Activated T-cell treated with anti-CD3 and anti-CD28 coated beads for 48 hours (primary cell): Measurements from ENCODE around the gene CYP19A1.
A peak's percentile ranks its signal among the peaks of the same experiment; 100 is the strongest.
"Not testable (repeated sequence)": the region's sequence is repeated elsewhere in the genome, so short reads cannot be mapped to it uniquely, and the experiment has no call there.

Source experiments
- DNase-seq: peaks from one replicate; pipeline ENCODE4 v3.0.0-alpha.2; 2020; ENCODE audit warnings: low read depth

Gene CYP19A1

DNA sequence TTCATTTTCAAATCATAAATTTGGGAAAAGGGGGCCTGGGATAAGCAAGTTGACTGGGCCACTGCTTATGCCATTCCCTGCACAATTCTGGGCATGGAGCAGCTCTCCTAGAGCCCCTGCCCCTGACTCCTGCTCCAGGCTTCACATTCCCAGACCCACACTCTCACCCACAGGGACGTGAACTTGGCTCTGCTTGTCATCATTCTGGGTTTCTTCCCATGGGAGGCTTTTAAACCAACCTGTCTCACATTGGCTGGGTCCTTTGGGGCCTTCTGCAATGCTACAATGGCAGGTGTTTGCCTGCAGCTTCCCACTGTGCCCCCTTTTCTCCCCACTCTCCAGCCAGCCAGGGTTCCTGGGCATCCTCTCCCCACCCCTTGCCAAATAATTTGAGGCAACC, 49.1 kb downstream of the CYP19A1 start:
- no peak for DNase-seq

DNA sequence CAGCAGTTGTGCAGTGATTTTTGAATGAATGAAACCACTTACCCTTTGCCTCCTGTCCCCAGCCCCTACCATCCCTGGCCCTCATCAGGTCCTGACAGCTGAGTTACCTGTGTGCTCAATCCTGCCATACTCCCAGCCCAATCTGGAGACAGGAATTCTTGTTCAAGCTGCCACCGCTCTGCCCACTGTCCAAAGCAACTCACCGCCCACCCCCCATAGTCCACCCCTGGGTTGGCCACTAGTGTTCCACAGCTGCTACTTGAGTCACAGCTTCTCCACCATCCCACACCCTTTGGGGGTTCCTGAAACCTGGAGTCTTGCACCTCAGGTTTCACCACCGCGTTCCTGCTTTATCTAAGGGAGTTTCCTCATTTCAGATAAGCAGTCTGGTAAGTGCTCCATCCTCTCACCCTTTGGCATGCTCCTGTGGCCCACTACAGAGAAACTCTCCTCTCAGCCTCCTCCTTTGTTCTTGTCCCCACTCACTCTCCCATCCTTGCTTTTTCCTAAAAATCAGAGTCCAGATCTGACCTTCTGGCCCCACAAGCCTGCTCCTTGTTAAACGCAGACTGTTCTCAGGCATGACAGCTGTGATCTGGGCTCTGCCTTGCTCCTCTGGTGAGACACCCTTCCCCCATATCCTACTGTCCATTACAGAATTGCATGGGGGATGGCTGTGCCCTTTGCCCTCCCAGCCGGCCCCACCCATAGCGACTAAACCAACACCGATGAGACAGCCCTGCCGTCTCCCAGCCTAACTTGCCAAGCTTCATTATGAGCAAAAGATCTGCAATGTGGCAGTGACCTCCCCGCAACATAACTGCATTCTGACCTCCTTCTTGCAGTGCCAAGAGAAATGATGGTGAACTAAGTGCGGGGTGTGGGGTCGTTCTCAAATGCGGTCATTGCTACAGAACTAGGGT, 50.0 kb downstream of the CYP19A1 start:
- no peak for DNase-seq

- DNase-seq: no peak
Observed at GRCh38 chr15:51286816-51287215, 51.6 kb downstream of the CYP19A1 start.

DNA sequence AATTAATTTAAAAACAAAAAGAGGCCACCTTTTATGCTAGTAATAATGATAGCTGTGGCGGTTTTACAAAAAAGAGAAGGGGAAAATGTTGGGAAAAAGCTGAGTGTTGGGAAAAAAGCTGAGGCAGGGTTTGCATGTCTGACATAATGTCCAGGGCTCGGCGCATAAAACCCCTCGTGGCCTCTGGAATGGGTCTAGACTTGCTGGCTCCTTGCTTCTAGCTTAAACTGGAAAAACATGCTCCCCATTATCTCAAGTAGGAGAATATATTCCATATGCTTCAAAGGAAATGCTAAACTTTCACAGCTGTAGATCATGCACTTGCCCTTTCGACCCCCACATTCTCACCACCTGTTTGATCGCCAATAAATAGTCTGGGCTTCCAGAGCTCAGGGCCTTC, 53.0 kb downstream of the CYP19A1 start:
- DNase-seq: no peak

- no peak for DNase-seq
Observed at GRCh38 chr15:51284871-51285270, 53.5 kb downstream of the CYP19A1 start.

- no peak for DNase-seq
Observed at GRCh38 chr15:51283026-51283425, 55.4 kb downstream of the CYP19A1 start.

DNA sequence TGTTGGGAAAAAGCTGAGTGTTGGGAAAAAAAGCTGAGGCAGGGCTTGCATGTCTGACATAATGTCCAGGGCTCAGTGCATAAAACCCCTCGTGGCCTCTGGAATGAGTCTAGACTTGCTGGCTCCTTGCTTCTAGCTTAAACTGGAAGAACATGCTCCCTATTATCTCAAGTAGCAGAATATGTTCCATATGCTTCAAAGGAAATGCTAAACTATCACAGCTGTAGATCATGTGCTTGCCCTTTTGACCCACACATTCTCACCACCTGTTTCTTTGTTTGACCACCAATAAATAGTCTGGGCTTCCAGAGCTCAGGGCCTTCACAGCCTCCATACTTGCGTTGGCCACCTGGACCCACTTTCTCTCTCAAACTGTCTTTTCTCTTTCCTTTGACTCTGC, 56.2 kb downstream of the CYP19A1 start:
- DNase-seq: not testable (repeated sequence)

- peak; percentile 21 for DNase-seq
Observed at GRCh38 chr15:51281368-51281967, 56.9 kb downstream of the CYP19A1 start.

DNA sequence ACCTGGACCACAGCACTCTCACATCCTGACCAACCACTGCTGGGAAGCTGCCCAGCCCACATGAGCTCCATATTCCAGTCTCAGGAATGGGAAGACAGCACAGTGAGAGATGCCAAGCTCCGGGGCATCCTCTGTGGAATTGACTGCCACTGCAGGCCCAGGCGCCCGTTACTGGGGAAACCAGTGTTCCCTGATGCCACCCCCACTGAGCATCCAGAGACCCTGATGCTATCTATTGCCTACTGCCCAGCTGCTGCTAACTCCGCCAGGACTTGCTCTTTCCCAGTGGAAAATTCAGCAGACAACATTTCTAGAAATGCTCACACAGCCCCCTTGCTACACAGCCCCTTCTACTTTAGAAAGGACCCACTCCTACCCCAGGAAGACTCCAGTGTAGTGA, 57.6 kb downstream of the CYP19A1 start:
- no peak for DNase-seq

DNA sequence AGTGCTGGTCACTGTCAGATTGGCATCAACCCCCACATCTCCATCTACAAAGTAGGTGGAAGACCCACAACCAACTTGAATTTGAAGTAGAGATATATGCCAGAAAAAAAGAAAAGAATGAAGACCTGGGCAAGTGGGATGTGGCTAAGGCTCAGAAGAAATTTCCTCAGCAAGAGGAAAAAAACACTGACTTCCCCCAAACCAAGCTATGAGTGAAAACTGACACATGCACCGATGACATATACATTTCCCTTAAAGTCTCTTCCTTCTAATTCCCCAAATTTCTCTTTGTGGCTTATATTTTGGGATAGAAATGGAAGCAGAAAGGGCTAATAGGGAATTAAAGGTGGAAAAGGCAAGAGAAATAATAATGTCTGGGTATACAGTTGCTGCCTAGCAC, 59.0 kb downstream of the CYP19A1 start:
- DNase-seq: no peak

GRCh38 chr15:51277101-51277500, 61.3 kb downstream of the CYP19A1 start:
- no peak for DNase-seq

DNA sequence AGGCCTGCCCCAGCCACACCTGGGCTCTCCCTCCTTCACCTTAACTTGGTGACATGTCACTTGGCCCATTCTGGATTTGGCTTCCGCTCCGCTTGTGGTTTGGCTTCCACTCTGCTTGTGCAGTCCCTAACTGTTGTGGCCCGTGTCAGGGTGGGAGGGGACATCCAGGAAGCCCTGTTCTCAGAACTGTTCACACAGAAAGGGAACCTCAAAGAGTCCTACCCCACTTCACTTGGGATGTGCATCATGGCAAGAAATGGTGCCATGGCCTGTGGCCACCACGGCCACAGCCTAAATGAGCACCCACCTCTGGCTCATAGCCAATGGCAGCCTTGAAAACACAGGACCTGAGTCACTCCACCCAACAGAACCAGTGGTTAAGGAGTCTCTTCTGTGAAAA, 63.4 kb downstream of the CYP19A1 start:
- DNase-seq: no peak

- no peak for DNase-seq
Observed at GRCh38 chr15:51270706-51271105, 67.7 kb downstream of the CYP19A1 start.

DNA sequence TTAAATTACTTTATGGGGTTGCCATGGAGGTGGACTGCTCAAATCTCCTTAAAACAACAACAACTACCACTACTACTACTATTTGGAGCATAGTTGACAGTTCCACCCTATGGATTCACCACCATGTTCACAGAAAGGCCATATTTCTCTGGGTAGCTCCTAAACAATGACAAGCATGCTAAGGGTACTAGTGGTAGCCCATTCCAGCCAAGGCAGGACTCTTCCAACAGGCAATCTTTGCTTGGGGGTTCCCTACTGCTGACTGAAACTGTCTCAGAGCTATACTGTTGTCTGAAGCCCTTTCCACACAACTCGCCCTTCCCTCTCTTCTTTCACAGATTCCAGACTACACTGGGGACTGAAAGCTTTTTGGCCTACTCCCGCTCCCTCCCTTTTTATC, 68.9 kb downstream of the CYP19A1 start:
- DNase-seq: no peak

GRCh38 chr15:51267703-51268083, 70.7 kb downstream of the CYP19A1 start:
- DNase-seq: no peak

DNA sequence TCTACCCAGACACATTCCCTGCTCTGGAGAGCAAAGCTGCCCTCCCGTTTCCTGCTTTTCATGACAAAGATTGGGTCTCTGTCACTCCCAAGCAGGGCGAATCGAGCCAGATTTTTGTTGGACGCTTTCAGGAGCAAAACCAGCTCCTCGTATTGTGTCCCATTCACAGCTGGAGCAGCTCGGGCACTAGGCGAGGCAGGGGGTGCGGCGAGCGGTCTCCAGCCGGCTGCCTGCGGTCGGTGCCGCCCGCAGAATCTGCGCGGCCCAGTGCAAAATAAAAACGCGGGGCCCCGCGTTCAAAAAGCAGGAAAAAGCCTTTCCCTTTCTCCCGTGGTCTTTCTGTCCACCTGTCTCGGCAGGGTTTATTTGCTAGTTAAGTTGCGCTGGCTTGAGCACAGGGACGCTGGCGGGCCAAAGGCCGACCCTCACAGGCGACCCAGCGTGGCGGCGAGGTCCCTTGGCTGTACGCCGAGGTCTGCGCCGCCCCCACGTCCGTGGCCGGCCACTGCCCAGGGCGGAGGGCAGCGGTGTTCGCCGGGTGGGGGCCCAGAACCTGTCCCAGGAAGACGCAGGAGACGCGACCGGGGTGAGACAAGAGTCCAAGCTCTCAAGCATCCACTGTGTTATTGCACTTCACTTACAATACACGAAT, 71.2 kb downstream of the CYP19A1 start:
- DNase-seq: no peak

- DNase-seq: no peak
Observed at GRCh38 chr15:51266656-51267050, 71.7 kb downstream of the CYP19A1 start.

DNA sequence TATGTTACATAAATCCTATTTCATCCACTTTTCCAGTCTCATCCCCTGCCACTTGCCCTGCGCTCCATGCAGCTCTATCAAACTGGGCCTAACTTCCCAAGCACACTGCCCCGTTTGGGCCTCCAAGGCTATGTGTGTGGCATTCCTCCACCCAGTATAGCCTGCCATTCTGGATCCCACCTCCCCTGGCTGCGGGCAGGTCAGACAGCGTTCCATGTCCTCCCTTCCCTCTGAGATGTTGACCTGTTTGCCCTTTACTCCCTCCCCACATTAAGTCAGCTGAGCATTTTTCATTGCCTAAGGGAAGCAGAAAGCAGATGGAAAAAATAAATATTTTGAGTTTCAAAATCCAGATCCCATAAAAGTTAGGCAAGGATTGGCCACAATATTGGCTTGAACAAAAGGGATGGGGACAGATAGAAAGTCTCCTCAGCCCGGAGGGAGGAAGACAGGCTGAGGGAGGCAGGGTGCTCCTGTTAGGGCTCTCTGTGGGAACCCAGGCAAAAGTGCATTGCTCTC, 73.3 kb downstream of the CYP19A1 start:
- no peak for DNase-seq

DNA sequence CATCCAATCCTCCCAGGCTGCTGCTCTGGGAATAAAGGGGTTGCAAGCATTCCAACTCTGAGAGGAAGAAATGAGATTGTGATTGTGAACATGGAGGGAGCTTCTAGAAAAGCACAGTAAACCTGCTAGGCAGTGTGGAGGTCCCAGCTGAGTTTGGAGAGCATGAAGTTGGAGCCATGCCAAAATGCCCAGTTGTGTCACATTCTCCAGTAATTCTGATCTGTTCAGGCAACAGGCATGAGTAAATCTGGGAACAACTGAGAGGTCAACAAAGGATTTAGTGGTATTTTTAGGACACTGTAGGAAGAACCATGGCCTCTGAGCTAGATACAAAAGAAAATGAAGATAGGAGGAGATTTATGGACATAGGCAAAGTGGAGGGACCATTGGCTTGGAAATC, 74.7 kb downstream of the CYP19A1 start:
- DNase-seq: no peak

DNA sequence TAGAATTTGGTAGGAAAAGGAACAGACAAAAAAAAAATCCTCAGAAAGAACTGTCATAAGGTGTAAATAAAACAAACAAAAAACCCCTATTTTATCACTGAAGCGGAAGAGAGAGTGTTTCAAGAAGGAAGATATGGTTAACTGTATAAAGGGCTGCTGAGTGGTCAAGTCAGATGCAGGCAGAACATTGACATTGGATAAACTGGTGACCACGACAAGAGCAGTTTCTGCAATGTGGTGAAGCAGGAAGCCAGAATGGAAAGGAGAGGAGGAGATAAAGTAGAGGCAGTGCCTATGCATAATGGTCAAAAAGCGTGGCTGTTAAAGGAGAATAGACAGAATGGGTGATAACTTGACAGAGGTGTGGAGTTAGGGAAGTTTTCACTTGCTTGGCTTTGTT, 75.3 kb downstream of the CYP19A1 start:
- no peak for DNase-seq

- no peak for DNase-seq
Observed at GRCh38 chr15:51262463-51262862, 75.9 kb downstream of the CYP19A1 start.

GRCh38 chr15:51261113-51261512, 77.3 kb downstream of the CYP19A1 start:
- DNase-seq: not testable (repeated sequence)

DNA sequence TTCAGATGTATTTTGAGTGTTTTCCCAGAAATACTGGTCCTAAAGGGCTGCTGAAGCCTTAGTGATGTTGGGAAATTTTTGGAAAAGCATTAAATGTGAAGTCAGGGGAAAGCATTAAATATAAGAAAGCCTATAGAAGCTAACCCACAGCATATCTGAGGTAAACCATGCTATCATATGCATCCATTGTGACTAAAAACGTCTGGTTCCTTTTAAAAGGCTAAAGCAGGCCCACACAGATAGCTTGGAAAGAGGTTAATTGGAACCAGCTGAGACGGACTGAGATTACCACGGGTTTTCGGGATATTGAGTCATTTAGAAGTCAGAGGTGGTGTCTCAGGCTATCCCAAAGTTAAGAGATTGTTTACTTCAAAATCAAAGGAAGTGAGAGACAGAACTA, 78.2 kb downstream of the CYP19A1 start:
- no peak for DNase-seq
